Epithelial cell of prostate (primary cell): ENCODE measurements around the gene SLC38A8.
A peak's percentile ranks its signal among the peaks of the same experiment; 100 is the strongest.

Experiments used
- DNase-seq: peaks from one replicate; pipeline ENCODE4 v3.0.0-alpha.2; 2011; ENCODE audit warnings: low read depth, low spot score
- H3K27ac ChIP-seq: fragments of 450-650 bp; 2 replicates; pipeline ENCODE4 v1.5.1; 2017; ENCODE audit warnings: mild to moderate bottlenecking

The SLC38A8 gene

DNA sequence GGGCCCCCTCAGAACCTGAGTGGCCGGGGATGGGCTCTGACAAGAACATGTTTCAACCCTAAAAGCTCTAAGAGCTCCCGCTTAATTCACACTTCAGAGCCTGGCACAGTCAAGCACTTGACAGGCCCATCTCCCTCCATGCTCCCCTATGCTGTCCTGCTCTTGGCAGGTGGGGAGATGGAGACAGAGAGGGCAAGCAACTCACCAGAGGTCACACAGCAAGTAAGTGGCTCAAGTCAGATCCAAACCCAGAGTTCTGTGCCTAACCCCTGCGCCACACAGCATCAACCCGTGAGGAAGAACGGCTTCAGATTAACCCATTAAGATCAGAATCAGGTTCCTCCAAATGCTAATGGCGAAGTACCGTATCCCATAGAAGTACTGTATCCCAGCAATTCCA lies 38.2 kb downstream of the SLC38A8 start:
- no peak overlapping the region for H3K27ac ChIP-seq
- no peak for DNase-seq

GRCh38 chr16:84003038-84003437 lies 39.6 kb downstream of the SLC38A8 start:
- no peak overlapping the region for H3K27ac ChIP-seq
- DNase-seq = no peak

DNA sequence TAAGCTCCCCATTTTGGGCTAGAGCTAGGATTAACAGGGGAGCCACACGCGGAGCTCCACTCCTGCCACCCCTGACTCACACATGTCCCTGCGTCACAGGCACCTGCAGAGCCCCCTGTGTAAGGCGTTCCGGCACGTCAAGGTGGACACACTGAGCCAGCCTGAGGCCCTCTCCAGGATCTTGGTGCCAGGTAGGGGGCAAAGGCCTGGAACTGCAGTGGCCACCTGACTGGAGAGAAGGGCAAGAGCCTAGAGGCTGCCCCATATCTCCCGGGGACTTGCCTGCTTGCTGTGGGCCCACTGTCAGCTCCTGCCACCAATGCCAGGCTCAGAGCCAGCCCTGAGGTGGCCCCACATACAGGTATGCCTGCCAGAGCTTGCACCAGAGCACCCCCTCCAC lies 40.9 kb downstream of the SLC38A8 start:
- H3K27ac ChIP-seq = no peak overlapping the region
- no peak for DNase-seq

- no peak for DNase-seq
- no peak overlapping the region for H3K27ac ChIP-seq
These were observed 41.5 kb downstream of the SLC38A8 start for GRCh38 chr16:84000989-84001642.

GRCh38 chr16:83998091-83998490 lies 44.5 kb downstream of the SLC38A8 start:
- H3K27ac ChIP-seq = no peak overlapping the region
- no peak for DNase-seq

DNA sequence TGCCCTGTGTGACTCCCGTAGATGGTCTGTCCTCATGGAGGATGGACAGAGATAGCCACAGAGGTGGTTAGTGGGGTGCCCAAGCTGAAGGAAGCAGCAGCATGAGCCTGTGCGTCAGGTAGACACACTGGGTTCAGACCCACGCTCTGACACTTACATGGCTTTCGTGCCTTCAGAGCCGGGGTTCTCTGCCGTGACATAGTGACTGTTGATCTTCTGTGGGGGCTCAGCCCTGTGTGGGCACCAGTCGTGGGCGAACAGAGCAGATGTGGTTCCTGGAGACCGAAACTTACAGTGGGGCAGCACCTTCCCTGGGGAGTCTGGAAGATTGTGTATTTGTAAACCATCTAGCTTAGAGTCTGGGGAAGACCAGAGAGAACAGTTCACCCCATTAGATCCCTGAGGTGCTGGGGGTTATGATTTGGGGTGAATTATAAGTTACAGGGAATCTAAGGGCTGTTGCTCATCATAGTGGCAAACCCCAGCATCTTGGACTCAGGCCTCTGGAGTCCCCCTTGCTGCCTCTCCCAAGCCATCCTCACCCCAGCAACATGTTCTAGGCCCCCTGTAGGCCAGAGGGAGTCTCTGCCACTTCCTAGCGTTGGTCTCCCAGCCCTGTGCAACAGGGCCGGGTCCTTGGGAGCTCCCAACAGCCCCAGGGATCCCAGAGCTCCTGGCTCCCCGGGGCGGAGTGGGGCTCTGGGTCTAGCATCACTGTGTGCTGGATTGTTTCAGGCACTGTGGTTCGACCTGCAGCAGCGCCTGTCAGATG lies 45.9 kb downstream of the SLC38A8 start:
- no peak overlapping the region for H3K27ac ChIP-seq
- DNase-seq = no peak

GRCh38 chr16:83995754-83996153 lies 46.8 kb downstream of the SLC38A8 start:
- no peak for DNase-seq
- H3K27ac ChIP-seq = no peak overlapping the region

- H3K27ac ChIP-seq = peak overlapping the region; percentile 53
These were observed 47.9 kb downstream of the SLC38A8 start for GRCh38 chr16:83994703-83995102.

GRCh38 chr16:83994087-83994486 lies 48.5 kb downstream of the SLC38A8 start:
- H3K27ac ChIP-seq = peak overlapping the region; percentile 53
- DNase-seq = peak; percentile 84

More at GRCh38 chr16:83994703-83995102, 47.9 kb downstream of the SLC38A8 start:
- no peak for DNase-seq

DNA sequence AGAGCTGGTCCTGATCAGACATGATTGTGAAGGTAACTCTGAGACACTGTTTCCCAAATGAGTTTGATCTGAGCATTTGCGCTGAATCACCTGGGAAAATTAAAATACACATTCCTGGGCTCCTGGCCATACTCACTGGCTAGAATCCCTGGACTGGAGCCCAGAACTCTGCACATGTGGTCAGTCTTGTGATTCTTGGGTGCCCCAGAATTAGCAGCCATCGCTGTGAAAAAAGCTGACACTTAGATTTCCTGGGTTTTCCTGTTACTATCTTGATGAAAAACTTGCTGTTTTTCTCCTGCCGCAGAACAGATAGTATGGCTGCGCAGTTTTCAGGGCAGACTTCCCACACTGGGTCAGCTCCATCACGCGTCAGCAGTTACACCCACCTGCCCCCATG lies 50.0 kb downstream of the SLC38A8 start:
- H3K27ac ChIP-seq = peak overlapping the region; percentile 53
- peak; percentile 36 for DNase-seq

DNA sequence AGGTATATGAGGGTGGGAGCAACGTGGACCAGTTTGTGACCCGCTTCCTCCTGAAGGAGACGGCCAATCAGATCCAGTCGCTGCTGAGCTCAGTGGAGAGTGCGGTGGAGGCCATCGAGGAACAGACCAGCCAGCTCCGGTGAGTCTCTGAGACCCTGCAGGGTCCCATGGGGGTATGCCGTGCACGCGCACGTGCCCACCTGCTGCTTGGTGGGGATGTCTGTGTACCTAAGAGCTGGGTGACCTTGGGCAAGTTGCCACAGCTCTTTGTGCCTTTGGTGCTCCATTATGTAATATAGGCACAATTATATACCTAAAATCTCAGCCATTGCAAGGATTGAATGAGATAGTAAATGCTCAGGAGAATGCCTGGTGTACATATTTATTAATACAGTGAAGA lies 52.1 kb downstream of the SLC38A8 start:
- DNase-seq = no peak
- H3K27ac ChIP-seq = no peak overlapping the region

GRCh38 chr16:83989300-83989699 lies 53.3 kb downstream of the SLC38A8 start:
- H3K27ac ChIP-seq = no peak overlapping the region
- DNase-seq = no peak

GRCh38 chr16:83983491-83983890 lies 59.1 kb downstream of the SLC38A8 start:
- H3K27ac ChIP-seq = no peak overlapping the region
- no peak for DNase-seq

DNA sequence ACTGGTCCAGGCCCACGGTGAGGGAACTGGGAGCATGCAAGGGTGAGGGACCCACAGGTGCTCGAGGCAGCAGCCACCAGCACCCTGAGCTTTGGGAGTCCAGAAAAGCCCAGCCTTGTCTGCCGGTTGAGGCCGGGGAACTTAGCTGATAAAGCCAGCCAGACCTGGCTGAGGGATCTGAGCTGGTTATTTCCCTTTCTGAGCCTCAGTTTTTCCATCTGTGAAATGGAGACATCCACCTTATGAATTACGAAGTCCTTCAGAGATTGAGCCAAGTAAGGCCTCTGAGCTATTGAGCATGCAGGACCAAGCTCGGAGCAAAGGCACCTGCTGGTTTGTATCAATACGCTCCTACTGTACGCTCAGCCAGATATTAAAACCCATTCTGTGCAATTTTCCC lies 60.8 kb downstream of the SLC38A8 start:
- DNase-seq = no peak
- H3K27ac ChIP-seq = no peak overlapping the region

DNA sequence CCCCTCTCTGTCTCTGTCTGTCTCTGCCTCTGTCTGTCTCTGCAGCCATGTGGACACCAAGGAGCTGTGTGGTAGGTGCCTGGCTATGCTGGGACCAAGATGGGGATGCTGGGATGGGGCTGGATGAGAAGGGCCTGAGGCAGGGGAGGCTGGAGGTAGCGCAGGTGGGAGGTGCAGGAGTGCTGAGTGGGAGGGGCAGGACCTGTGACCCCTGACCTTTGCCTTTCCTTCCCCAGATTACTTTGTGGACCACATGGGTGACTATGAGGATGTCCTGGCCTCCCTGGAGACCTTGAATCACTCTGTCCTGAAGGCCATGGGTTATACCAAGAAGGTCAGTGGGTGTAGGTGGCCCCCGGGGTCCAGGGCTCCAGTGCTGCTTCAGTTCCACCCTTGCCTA lies 61.8 kb downstream of the SLC38A8 start:
- DNase-seq = no peak
- H3K27ac ChIP-seq = no peak overlapping the region

DNA sequence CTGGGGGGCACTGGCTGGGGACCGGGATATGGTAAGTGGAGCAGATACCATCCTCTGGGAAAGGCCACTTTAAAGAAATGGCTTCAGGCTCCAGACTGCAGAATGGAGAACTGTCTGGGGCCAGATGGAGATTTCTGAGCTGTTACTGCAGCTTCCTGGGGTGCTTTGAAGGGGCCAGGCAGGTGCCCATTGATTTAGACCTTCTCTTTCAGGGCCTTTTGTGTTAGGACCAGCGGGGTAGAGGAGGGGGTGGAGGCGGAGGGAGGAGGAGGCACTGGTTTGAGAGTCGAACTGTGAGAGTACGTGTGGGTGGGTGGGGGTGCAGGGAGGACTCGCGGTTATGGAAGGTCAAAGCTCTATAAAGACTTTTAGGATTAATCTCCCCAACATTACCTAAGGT lies 63.2 kb downstream of the SLC38A8 start:
- no peak overlapping the region for H3K27ac ChIP-seq
- no peak for DNase-seq

DNA sequence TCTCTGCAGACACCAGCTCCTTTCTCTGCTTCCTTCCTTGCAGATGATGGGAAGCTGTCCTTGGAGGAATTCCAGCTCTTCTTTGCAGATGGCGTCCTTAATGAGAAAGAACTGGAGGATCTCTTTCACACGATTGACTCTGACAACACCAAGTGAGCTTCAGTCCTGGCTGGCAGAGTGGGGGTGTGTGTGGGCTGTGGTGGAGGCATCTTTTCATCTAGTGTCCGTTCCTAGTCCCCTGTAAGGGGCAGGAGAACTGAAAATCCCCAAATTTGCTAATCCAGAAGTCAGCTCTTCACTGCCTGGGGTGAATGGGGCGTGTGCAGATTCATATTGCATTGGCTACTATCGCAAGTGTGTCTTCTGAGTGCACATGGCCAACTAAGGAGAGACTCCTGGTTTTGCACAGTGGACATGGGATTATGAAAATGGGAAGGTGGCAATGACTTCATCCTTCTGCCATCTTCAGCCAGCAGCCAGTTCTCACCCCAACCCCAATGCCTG lies 64.1 kb downstream of the SLC38A8 start:
- no peak for DNase-seq
- H3K27ac ChIP-seq = no peak overlapping the region

GRCh38 chr16:83977056-83977815 lies 65.4 kb downstream of the SLC38A8 start:
- DNase-seq = no peak

GRCh38 chr16:83975590-83976260 lies 66.9 kb downstream of the SLC38A8 start:
- no peak for DNase-seq

More at GRCh38 chr16:83977056-83977815, 65.4 kb downstream of the SLC38A8 start:
- H3K27ac ChIP-seq = no peak overlapping the region

DNA sequence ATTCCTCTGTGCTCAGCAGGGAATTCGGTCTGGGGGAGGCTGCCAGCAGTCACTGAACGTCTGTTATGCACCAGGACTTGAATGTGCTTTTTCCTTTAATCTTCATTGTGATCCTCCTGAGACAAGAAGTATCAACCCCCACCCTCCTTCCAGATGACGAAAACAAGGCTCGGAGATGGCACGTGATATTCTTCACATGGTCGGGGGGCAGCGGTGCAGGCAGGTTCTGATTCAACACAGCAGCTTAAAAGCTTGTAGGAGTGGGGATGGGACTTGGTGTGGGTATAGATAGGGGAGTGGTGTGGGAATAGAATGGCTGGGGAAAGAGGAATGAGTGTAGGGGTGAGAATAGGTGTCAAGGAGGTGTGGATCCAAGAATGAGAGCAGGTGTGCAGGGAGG lies 68.1 kb downstream of the SLC38A8 start:
- H3K27ac ChIP-seq = no peak overlapping the region

More at GRCh38 chr16:83975590-83976260, 66.9 kb downstream of the SLC38A8 start:
- H3K27ac ChIP-seq = no peak overlapping the region

More for the DNA sequence above, 68.1 kb downstream of the SLC38A8 start:
- DNase-seq = no peak
